Upper lobe of right lung (tissue), 1 donor: ENCODE measurements around the gene TSHZ1. TPM values are rescaled to one million over a fixed set of nuclear protein-coding genes. Genes with fewer than 3 reads are reported as not detected.

Experiments used
- ATAC-seq: fragments of 200-7000 bp; cut with Tn5 transposase; one replicate; pipeline ENCODE4 v1.9.1; 2020; ENCODE audit warnings: mild to moderate bottlenecking, moderate library complexity
- DNase-seq: peaks from one replicate; pipeline ENCODE4 v3.0.0-alpha.2; 2020
- H3K27ac ChIP-seq: fragments of 200-600 bp; one replicate; pipeline ENCODE4 v1.8.0; 2022
- H3K27me3 ChIP-seq: fragments of 200-600 bp; one replicate; pipeline ENCODE4 v1.8.0; 2022; ENCODE audit warnings: mild to moderate bottlenecking
- H3K36me3 ChIP-seq: fragments of 200-600 bp; one replicate; pipeline ENCODE4 v1.8.0; 2022
- H3K4me1 ChIP-seq: fragments of 200-600 bp; one replicate; pipeline ENCODE4 v1.8.0; 2022
- H3K4me3 ChIP-seq: fragments of 200-600 bp; one replicate; pipeline ENCODE4 v1.8.0; 2022; ENCODE audit warnings: mild to moderate bottlenecking
- H3K9me3 ChIP-seq: fragments of 200-600 bp; one replicate; pipeline ENCODE4 v1.8.0; 2022
- CTCF ChIP-seq: fragments of 200-600 bp; IDR thresholded peaks from one replicate; pipeline ENCODE4 v1.8.0; 2022; ENCODE audit warnings: antibody characterized with exemption
- intact Hi-C: fragments of 100-400 bp; cut with DNase I; formaldehyde crosslinking; loops from one replicate; pipeline ENCODE4 v1.11.0; 2022
- total RNA-seq: library from RNA; stranded (reverse); fragmentation: NEBNext Ultra II Directional; extraction: Animal tissue kit (Norgen Biotek cat#: 25700); gene quantifications from one replicate; pipeline ENCODE4 v1.2.1, GENCODE V29; 2021
- donor health status: DM: no; HTN: yes; CAD: no; lungs with severe emphysema.

Gene TSHZ1
- total RNA-seq, 1 donor from 2014 or later = 17.3 TPM

GRCh38 chr18:75214332-75214690, 3.7 kb downstream of the TSHZ1 start:
- ATAC-seq (no peak), DNase-seq (no peak)
- peak overlapping the region; percentile 76 for H3K4me3 ChIP-seq
- intact Hi-C loops = no loop called here
- no peak overlapping the region for H3K27ac ChIP-seq
- H3K36me3 ChIP-seq = no peaks in the 10 kb centered on the region
- no peaks in the 10 kb centered on the region for H3K27me3 ChIP-seq
- H3K4me1 ChIP-seq = peaks cover 59% of the 10 kb centered on the region
- TF ChIP-seq CTCF = no peak
- no peaks in the 10 kb centered on the region for H3K9me3 ChIP-seq

- Histone ChIP-seq H3K9me3 (no peaks in the 10 kb centered on the region), H3K36me3 (no peaks in the 10 kb centered on the region), H3K27ac (no peak overlapping the region), H3K4me1 (peaks cover 61% of the 10 kb centered on the region), H3K27me3 (no peaks in the 10 kb centered on the region), H3K4me3 (no peak overlapping the region)
- intact Hi-C loops = no loop called here
- DNase-seq (no peak), ATAC-seq (no peak)
- TF ChIP-seq CTCF = no peak
Measured at GRCh38 chr18:75214766-75215510, 4.3 kb downstream of the TSHZ1 start.

DNA sequence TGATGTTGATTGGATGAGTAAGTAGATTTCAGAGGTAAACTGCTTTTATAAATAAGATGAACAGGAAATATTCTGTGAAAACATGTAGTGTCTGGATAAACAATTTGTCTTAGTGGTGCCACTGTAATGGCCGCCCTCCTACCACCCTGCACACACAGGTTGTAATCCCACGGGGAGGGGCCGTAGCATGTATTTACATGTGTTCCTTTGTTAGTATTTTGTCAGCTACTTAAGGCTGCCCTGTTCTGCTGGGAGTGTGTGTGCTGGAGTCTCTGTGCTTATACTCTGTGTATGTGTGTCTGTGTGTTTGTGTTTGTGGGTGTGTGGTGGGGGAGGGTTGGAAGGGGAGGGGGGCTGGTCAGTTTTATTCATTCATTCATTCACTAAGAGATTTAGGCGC, 5.1 kb downstream of the TSHZ1 start:
- no peaks in the 10 kb centered on the region for H3K9me3 ChIP-seq
- H3K27ac ChIP-seq = no peak overlapping the region
- peaks cover 60% of the 10 kb centered on the region for H3K4me1 ChIP-seq
- intact Hi-C loops = no loop called here
- TF ChIP-seq CTCF = no peak
- H3K36me3 ChIP-seq = no peaks in the 10 kb centered on the region
- no peak overlapping the region for H3K4me3 ChIP-seq
- no peak for ATAC-seq
- DNase-seq = no peak
- H3K27me3 ChIP-seq = no peaks in the 10 kb centered on the region

DNA sequence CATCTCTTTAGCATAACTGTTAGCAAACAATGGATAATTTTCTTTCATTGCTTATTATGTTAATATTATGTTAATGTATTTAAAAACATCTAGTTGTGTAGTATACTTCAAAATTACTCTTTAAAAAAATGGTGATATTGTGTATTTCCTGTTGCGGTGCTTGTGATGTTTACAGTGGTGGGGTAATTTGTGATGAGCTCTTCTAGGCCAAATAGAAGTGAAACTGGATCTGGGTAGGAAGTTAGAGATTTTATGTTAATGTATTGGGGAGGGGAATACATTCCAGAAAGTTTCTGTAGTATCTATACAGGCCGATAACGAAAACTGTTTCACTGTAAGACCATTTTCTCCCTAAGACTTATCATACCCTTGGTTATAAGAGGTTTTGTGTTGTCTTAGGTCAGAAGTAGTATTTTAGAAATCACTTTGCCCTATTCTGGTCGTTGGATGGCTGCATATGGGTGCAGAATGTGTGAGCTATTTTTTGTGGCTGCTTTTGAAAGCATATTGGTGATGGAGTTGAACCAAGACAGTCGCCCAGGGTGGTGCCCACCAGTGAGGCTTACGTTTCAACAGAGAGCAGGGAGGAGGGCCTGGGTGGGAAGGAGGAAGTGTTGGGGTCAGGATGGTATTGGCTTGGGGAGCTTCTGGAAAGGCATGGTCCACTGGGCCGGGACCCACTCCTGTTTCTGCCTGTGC, 5.8 kb downstream of the TSHZ1 start:
- Histone ChIP-seq H3K4me3 (no peak overlapping the region), H3K36me3 (no peaks in the 10 kb centered on the region), H3K27me3 (no peaks in the 10 kb centered on the region), H3K4me1 (peaks cover 60% of the 10 kb centered on the region), H3K9me3 (no peaks in the 10 kb centered on the region), H3K27ac (no peak overlapping the region)
- intact Hi-C loops = no loop called here
- TF ChIP-seq CTCF = no peak
- DNase-seq (no peak), ATAC-seq (peak; percentile 38)

- Histone ChIP-seq H3K27me3 (no peaks in the 10 kb centered on the region), H3K36me3 (no peaks in the 10 kb centered on the region), H3K4me3 (no peak overlapping the region), H3K9me3 (no peaks in the 10 kb centered on the region), H3K4me1 (peaks cover 59% of the 10 kb centered on the region), H3K27ac (no peak overlapping the region)
- ATAC-seq = no peak
- intact Hi-C loops = no loop called here
- no peak for DNase-seq
- TF ChIP-seq CTCF = no peak
Measured at GRCh38 chr18:75216911-75217689, 6.5 kb downstream of the TSHZ1 start.
